WTC11 (cell line): Measurements from ENCODE around the gene LTA.

Experiments
- AFF4 ChIP-seq: sonication (generic); formaldehyde crosslinking; IDR thresholded peaks from 2 replicates; pipeline ENCODE4 v1.8.1; 2023; ENCODE audit warnings: mild to moderate bottlenecking, missing genetic modification reagents, borderline replicate concordance
- CTCF ChIP-seq: fragments of 200-600 bp; IDR thresholded peaks from 2 replicates; pipeline ENCODE4 v1.8.0; 2022; ENCODE audit warnings: antibody characterized with exemption
- ESRRA ChIP-seq: sonication (generic); formaldehyde crosslinking; IDR thresholded peaks from 2 replicates; pipeline ENCODE4 v1.8.1; 2022; ENCODE audit warnings: mild to moderate bottlenecking, missing genetic modification reagents, borderline replicate concordance
- HMGXB4 ChIP-seq: sonication (generic); formaldehyde crosslinking; IDR thresholded peaks from 2 replicates; pipeline ENCODE4 v1.8.1; 2023; ENCODE audit warnings: mild to moderate bottlenecking, moderate library complexity, missing genetic modification reagents
- TEAD1 ChIP-seq: sonication (generic); formaldehyde crosslinking; IDR thresholded peaks from 2 replicates; pipeline ENCODE4 v1.8.0; 2022; ENCODE audit warnings: mild to moderate bottlenecking, missing genetic modification reagents
- USF2 ChIP-seq: sonication (generic); formaldehyde crosslinking; IDR thresholded peaks from 2 replicates; pipeline ENCODE4 v1.8.1; 2023; ENCODE audit warnings: mild to moderate bottlenecking, missing genetic modification reagents, moderate library complexity
- ZNF219 ChIP-seq: sonication (generic); formaldehyde crosslinking; IDR thresholded peaks from 2 replicates; pipeline ENCODE4 v1.8.0; 2023; ENCODE audit warnings: missing genetic modification reagents, mild to moderate bottlenecking, borderline replicate concordance

DNA sequence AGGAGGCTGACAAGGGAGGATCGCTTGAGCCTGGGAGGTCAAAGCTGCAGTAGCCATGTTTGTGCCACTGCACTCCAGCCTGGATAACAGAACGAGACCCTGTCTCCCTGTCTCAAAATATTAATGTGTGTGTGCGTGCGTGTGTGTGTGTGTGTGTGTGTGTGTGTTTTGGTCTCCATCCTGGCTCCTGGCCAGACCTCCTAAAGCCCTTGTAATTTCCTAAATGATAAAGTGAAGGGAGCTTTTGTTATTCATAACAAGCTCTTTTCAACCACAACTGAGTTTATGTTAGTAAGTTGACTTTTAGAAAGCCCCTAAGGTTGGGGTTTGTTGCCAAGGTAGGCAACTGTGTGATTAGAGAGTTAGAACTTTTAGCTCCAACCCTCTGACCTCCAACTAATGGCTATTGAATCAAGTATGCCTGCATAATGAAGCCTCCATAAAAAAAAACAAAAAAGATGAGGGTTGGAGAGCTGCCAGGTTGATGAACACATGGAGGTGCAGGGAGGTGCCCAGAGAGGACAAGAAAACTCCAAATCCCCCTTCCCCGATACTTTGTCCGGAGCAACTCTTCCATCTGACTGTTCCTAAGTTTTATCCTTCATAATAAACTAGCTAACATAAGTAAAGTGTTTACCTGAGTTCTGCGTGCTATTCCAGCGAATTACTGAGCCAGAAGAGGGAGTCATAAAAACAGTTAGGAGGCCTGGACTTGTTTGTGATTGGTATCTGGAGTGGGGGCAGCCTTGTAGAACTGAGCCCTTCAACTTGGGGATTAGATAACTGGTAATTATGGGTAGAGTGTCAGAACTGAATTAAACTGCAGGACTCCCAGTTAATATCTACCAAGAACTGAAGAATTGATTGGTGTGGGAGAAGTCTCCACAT lies 37.7 kb downstream of the LTA start:
- TF ChIP-seq ESRRA (CRISPR knock-in tag) (no peak), CTCF (no peak), AFF4 (CRISPR knock-in tag) (no peak), USF2 (CRISPR knock-in tag) (no peak), ZNF219 (CRISPR knock-in tag) (no peak), TEAD1 (CRISPR knock-in tag) (no peak), HMGXB4 (CRISPR knock-in tag) (no peak)
